ENCODE data around the gene PADI4.

Gene PADI4

DNA sequence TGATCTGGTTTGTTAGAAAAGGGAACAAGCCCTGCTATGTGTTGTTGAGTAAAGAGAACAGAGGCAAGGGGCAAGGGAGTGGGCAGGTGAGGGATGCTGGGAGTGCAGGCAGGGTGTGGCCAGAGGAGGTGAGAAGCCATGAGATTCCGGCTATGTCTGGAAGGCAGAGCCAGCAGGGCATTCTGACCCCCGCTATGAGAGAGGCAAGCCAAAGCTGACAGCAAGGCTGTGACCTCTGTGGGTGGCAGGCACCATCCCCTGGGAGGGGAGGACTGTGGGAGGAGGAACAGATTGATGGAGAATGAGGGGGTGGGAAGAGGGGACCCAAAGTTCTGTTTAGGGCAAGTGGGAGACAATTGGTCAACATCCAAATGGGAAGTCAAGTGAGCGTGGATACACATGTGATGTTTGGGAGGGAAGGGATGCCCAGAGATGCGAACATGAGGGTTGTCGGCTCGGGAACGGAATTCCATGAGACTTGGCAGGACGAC is 44.5 kb downstream of the PADI4 start:
- Histone ChIP-seq H3K27ac (no peak overlapping the region), H3K9me3 (ENCODE audit: control insufficient read depth, low read length) (no peaks in the 10 kb centered on the region), H3K9ac (no peak overlapping the region), H2AFZ (no peak overlapping the region), H3K4me3 (ENCODE audit: low read depth, low read length) (no peak overlapping the region), H3K27me3 (ENCODE audit: control insufficient read depth, insufficient read depth, low read length) (no peaks in the 10 kb centered on the region), H3K79me2 (no peaks in the 10 kb centered on the region), H3K36me3 (ENCODE audit: control insufficient read depth, insufficient read depth, low read length) (no peaks in the 10 kb centered on the region), H3K4me1 (no peaks in the 10 kb centered on the region), H3K4me2 (ENCODE audit: low read length) (no peak overlapping the region)
- TF ChIP-seq CTCF (IDR thresholded peaks at IDR 0.05): no peak

- Histone ChIP-seq H3K4me2 (ENCODE audit: low read length) (no peak overlapping the region), H3K4me1 (no peaks in the 10 kb centered on the region), H3K79me2 (no peaks in the 10 kb centered on the region), H3K36me3 (ENCODE audit: control insufficient read depth, insufficient read depth, low read length) (no peaks in the 10 kb centered on the region), H3K27ac (no peak overlapping the region), H3K4me3 (ENCODE audit: low read depth, low read length) (no peak overlapping the region), H2AFZ (no peak overlapping the region), H3K9me3 (ENCODE audit: control insufficient read depth, low read length) (no peaks in the 10 kb centered on the region), H3K9ac (no peak overlapping the region), H3K27me3 (ENCODE audit: control insufficient read depth, insufficient read depth, low read length) (no peaks in the 10 kb centered on the region)
- no peak for TF ChIP-seq CTCF (IDR thresholded peaks at IDR 0.05)
Observed at GRCh38 chr1:17355898-17356297, 47.9 kb downstream of the PADI4 start.

- Histone ChIP-seq H3K4me3 (ENCODE audit: low read depth, low read length) (no peak overlapping the region), H3K9ac (no peak overlapping the region), H3K27ac (no peak overlapping the region), H3K4me2 (ENCODE audit: low read length) (no peak overlapping the region), H3K9me3 (ENCODE audit: control insufficient read depth, low read length) (no peaks in the 10 kb centered on the region), H3K4me1 (no peaks in the 10 kb centered on the region), H3K36me3 (ENCODE audit: control insufficient read depth, insufficient read depth, low read length) (no peaks in the 10 kb centered on the region), H3K79me2 (no peaks in the 10 kb centered on the region), H2AFZ (no peak overlapping the region), H3K27me3 (ENCODE audit: control insufficient read depth, insufficient read depth, low read length) (no peaks in the 10 kb centered on the region)
- TF ChIP-seq CTCF (IDR thresholded peaks at IDR 0.05): no peak
Observed at GRCh38 chr1:17356387-17357026, 48.5 kb downstream of the PADI4 start.

- no peak overlapping the region for H2AFZ ChIP-seq
Observed at GRCh38 chr1:17358557-17358956, 50.6 kb downstream of the PADI4 start.

More at GRCh38 chr1:17358557-17358956, 50.6 kb downstream of the PADI4 start:
- Histone ChIP-seq H3K9ac (no peak overlapping the region), H3K9me3 (ENCODE audit: control insufficient read depth, low read length) (no peaks in the 10 kb centered on the region), H3K79me2 (no peaks in the 10 kb centered on the region), H3K4me3 (ENCODE audit: low read depth, low read length) (no peak overlapping the region), H3K27me3 (ENCODE audit: control insufficient read depth, insufficient read depth, low read length) (no peaks in the 10 kb centered on the region), H3K36me3 (ENCODE audit: control insufficient read depth, insufficient read depth, low read length) (no peaks in the 10 kb centered on the region), H3K27ac (no peak overlapping the region), H3K4me2 (ENCODE audit: low read length) (no peak overlapping the region), H3K4me1 (no peaks in the 10 kb centered on the region)
- TF ChIP-seq CTCF (IDR thresholded peaks at IDR 0.05): no peak

Data from parathyroid adenoma (tissue), 2 donors.